ENCODE measurements around the gene DLK2. TPM values are rescaled to one million over a fixed set of nuclear protein-coding genes. Genes with fewer than 3 reads are reported as not detected.

The DLK2 gene
- total and polyA plus RNA-seq, 2 of the 13 experiments (the other 11 are each of a cell fraction or from before 2014, with no cell fraction given) = 1.2 to 3.8 TPM

- TF ChIP-seq, protein P1, sequence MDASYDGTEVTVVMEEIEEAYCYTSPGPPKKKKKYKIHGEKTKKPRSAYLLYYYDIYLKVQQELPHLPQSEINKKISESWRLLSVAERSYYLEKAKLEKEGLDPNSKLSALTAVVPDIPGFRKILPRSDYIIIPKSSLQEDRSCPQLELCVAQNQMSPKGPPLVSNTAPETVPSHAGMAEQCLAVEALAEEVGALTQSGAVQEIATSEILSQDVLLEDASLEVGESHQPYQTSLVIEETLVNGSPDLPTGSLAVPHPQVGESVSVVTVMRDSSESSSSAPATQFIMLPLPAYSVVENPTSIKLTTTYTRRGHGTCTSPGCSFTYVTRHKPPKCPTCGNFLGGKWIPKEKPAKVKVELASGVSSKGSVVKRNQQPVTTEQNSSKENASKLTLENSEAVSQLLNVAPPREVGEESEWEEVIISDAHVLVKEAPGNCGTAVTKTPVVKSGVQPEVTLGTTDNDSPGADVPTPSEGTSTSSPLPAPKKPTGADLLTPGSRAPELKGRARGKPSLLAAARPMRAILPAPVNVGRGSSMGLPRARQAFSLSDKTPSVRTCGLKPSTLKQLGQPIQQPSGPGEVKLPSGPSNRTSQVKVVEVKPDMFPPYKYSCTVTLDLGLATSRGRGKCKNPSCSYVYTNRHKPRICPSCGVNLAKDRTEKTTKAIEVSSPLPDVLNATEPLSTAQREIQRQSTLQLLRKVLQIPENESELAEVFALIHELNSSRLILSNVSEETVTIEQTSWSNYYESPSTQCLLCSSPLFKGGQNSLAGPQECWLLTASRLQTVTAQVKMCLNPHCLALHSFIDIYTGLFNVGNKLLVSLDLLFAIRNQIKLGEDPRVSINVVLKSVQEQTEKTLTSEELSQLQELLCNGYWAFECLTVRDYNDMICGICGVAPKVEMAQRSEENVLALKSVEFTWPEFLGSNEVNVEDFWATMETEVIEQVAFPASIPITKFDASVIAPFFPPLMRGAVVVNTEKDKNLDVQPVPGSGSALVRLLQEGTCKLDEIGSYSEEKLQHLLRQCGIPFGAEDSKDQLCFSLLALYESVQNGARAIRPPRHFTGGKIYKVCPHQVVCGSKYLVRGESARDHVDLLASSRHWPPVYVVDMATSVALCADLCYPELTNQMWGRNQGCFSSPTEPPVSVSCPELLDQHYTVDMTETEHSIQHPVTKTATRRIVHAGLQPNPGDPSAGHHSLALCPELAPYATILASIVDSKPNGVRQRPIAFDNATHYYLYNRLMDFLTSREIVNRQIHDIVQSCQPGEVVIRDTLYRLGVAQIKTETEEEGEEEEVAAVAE (CRISPR knock-in tag; IDR thresholded peaks at IDR 0.05; ENCODE audit: borderline replicate concordance) = no peak
- TF ChIP-seq MNT (IDR thresholded peaks at IDR 0.05) = 0 out of 2 replicates have a peak, but pooled peaks have one; percentile 18
- TF ChIP-seq HDAC2 (CRISPR knock-in tag; IDR thresholded peaks at IDR 0.05) = 0 out of 2 replicates have a peak, but pooled peaks have one; percentile 67
- TF ChIP-seq THYN1 (CRISPR knock-in tag; IDR thresholded peaks at IDR 0.05; ENCODE audit: borderline replicate concordance, low read depth) = no peak
- no peak for TF ChIP-seq ZNF652 (CRISPR knock-in tag; IDR thresholded peaks at IDR 0.05; ENCODE audit: borderline replicate concordance, low read depth)
- TF ChIP-seq ZNF10 (CRISPR knock-in tag; IDR thresholded peaks at IDR 0.05; ENCODE audit: borderline replicate concordance, low read depth) = no peak
- no peak for TF ChIP-seq MXD1 (CRISPR knock-in tag; IDR thresholded peaks at IDR 0.05)
- no peak for TF ChIP-seq ZNF563 (CRISPR knock-in tag; IDR thresholded peaks at IDR 0.05)
- no peak for TF ChIP-seq HNRNPH1 (optimal IDR thresholded peaks at IDR 0.05; ENCODE audit: low read depth, low read length)
- TF ChIP-seq, protein P2, sequence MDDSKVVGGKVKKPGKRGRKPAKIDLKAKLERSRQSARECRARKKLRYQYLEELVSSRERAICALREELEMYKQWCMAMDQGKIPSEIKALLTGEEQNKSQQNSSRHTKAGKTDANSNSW (CRISPR knock-in tag; IDR thresholded peaks at IDR 0.05; ENCODE audit: borderline replicate concordance) = no peak
- peak; percentile 75 for TF ChIP-seq PATZ1 (CRISPR knock-in tag; IDR thresholded peaks at IDR 0.05)
- TF ChIP-seq TP53 (CRISPR knock-in tag; conservative IDR thresholded peaks at IDR 0.05) = no peak
- TF ChIP-seq HNRNPL (IDR thresholded peaks at IDR 0.05; ENCODE audit: low read depth, low read length) = no peak
- TF ChIP-seq ELF4 (CRISPR knock-in tag; IDR thresholded peaks at IDR 0.05; ENCODE audit: borderline replicate concordance) = no peak
- TF ChIP-seq GATAD2A (CRISPR knock-in tag; IDR thresholded peaks at IDR 0.05) = peak; percentile 83
- TF ChIP-seq ZNF264 (CRISPR knock-in tag; IDR thresholded peaks at IDR 0.05) = peak; percentile 82; the same call in 1 of the 2 replicates
- no peak; the same call in 1 of the 2 replicates for TF ChIP-seq ZNF224 (CRISPR knock-in tag; IDR thresholded peaks at IDR 0.05)
- TF ChIP-seq YEATS4 (CRISPR knock-in tag; IDR thresholded peaks at IDR 0.05; ENCODE audit: borderline replicate concordance) = peak; percentile 31; the same call in 1 of the 2 replicates
- no peak for TF ChIP-seq NFE2L2 (IDR thresholded peaks at IDR 0.05; ENCODE audit: low read length)
- TF ChIP-seq SETDB1 (CRISPR knock-in tag; IDR thresholded peaks at IDR 0.05; ENCODE audit: borderline replicate concordance) = no peak
- TF ChIP-seq ZNF720 (CRISPR knock-in tag; IDR thresholded peaks at IDR 0.05) = no peak
- 0 out of 2 replicates have a peak, but pooled peaks have one; percentile 60 for TF ChIP-seq ZFP1 (CRISPR knock-in tag; IDR thresholded peaks at IDR 0.05)
Measured at GRCh38 chr6:43436577-43437282, 18.6 kb downstream of the DLK2 start (continued).
